HCT116 (cell line): ENCODE measurements around the gene SPATA20.

Experiments
- CTCF ChIP-seq, 3 experiments: fragments of 200-600 bp in 1 of 3; sonication (generic) in 1 of 3; IDR thresholded peaks in 2 of 3; conservative IDR thresholded peaks in 1 of 3; 2 replicates each; pipeline ENCODE4 v1.5.1; 2012 to 2017; ENCODE audit warnings: low read depth in 2 of 3, low read length in 2 of 3, antibody characterized with exemption in 1 of 3, borderline replicate concordance in 1 of 3, control low read depth in 1 of 3, mild to moderate bottlenecking in 1 of 3, mixed read lengths in 1 of 3, mixed run types in 1 of 3, moderate library complexity in 1 of 3; ENCODE audit not compliant: insufficient read depth in 1 of 3
- ELF1 ChIP-seq: IDR thresholded peaks from 2 replicates; pipeline ENCODE4 v1.6.1; 2012; ENCODE audit warnings: low read depth, borderline replicate concordance
- EZH2 ChIP-seq: fragments of 200-600 bp; sonication (generic); IDR thresholded peaks from 2 replicates; pipeline ENCODE4 v1.6.1; 2017; ENCODE audit warnings: antibody characterized with exemption, mixed run types
- EZH2phosphoT487 ChIP-seq: fragments of 200-600 bp; IDR thresholded peaks from 2 replicates; pipeline ENCODE4 v1.6.1; 2018; ENCODE audit warnings: antibody characterized with exemption, borderline replicate concordance
- JUND ChIP-seq: IDR thresholded peaks from 2 replicates; pipeline ENCODE4 v1.6.1; 2012
- POLR2A ChIP-seq: IDR thresholded peaks from 2 replicates; pipeline ENCODE4 v1.7.0; 2011; ENCODE audit warnings: borderline replicate concordance; ENCODE audit not compliant: insufficient read depth, insufficient read length; ENCODE audit errors: extremely low read depth
- RAD21 ChIP-seq: IDR thresholded peaks from 2 replicates; pipeline ENCODE4 v1.6.1; 2012; ENCODE audit warnings: low read depth, mild to moderate bottlenecking
- SIN3A ChIP-seq: IDR thresholded peaks from 2 replicates; pipeline ENCODE4 v1.6.1; 2012; ENCODE audit warnings: low read depth
- TCF7L2 ChIP-seq: IDR thresholded peaks from 2 replicates; pipeline ENCODE4 v1.7.0; 2011; ENCODE audit warnings: borderline replicate concordance, inconsistent platforms; ENCODE audit not compliant: insufficient read depth, insufficient read length; ENCODE audit errors: extremely low read depth
- ZBTB33 ChIP-seq: IDR thresholded peaks from 2 replicates; pipeline ENCODE4 v1.6.1; 2011; ENCODE audit warnings: mild to moderate bottlenecking, low read length, moderate library complexity; ENCODE audit not compliant: insufficient replicate concordance; ENCODE audit errors: extremely low read depth
- ZFX ChIP-seq: fragments of 450-650 bp; IDR thresholded peaks from 2 replicates; pipeline ENCODE4 v1.6.1; 2017
- ZNF274 ChIP-seq: fragments of 200-500 bp; sonication (Bioruptor generic); IDR thresholded peaks from 2 replicates; pipeline ENCODE4 v1.6.1; 2014; ENCODE audit warnings: mild to moderate bottlenecking, low read depth, low read length, inconsistent platforms

- TF ChIP-seq EZH2 (no peak), ELF1 (no peak), POLR2A (no peak), CTCF (IDR thresholded peaks at IDR 0.05 in 2 of 3, conservative IDR thresholded peaks at IDR 0.05 in 1 of 3; ENCODE audit: borderline replicate concordance in 1 of 3, insufficient read depth in 1 of 3, low read depth in 2 of 3, low read length in 2 of 3) (no peak), EZH2phosphoT487 (no peak), ZBTB33 (no peak), SIN3A (no peak), JUND (no peak), RAD21 (no peak), ZFX (no peak), TCF7L2 (no peak), ZNF274 (no peak)
Observed at GRCh38 chr17:50534979-50535326, 12.0 kb upstream of the SPATA20 start.
